ENCODE data around the gene APOL6. TPM values are rescaled to one million over a fixed set of nuclear protein-coding genes. Genes with fewer than 3 reads are reported as not detected.

Gene APOL6
- total and polyA plus RNA-seq, 10 of the 15 experiments (the other 5 are each of a cell fraction or from before 2014, with no cell fraction given): 4.3 to 22.9 (median 9.3) TPM

DNA sequence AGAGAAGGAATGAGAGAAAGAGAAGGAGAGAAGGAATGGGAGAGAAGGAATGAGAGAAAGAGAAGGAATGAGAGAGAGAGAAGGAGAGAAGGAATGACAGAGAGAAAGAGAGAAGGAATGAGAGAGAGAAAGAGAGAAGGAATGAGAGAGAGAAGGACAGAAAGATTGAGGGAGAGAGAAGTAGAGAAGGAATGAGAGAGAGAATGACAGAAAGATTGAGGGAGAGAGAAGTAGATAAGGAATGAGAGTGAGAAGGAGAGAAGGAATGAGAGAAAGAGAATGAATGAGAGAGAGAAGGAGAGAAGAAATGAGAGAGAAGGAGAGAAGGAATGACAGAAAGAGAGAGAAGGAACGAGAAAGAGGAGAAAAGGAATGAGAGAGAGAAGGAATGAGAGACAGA lies 35.3 kb downstream of the APOL6 start:
- in situ Hi-C loops (cut with MboI) (no loop called here), intact Hi-C loops (cut with micrococcal nuclease; ENCODE audit: unreplicated experiment) (no loop called here)
- H3K27ac ChIP-seq (ENCODE audit: control insufficient read depth, insufficient read depth): no peak overlapping the region
- peaks cover 2% of the 10 kb centered on the region; the same call in 1 of the 3 replicates for H3K9me3 ChIP-seq (replicated peaks; ENCODE audit: control insufficient read depth, insufficient read depth, low read length)
- no peaks in the 10 kb centered on the region for H3K4me1 ChIP-seq (ENCODE audit: control insufficient read depth, insufficient read depth, low read length)
- no peak overlapping the region for H3K4me3 ChIP-seq
- CTCF ChIA-PET: interaction anchor here (0.6 kb wide), 1 partner anchor 868 kb away, joined by 3 read pairs; no protein-coding TSS in a partner anchor
- POLR2A ChIA-PET: no interaction called here
- no peak overlapping the region for H2AFZ ChIP-seq (ENCODE audit: control insufficient read depth, low read depth, low read length)
- H3K36me3 ChIP-seq (ENCODE audit: control insufficient read depth in 2 of 2, insufficient read depth in 2 of 2, low read length in 1 of 2): no peaks in the 10 kb centered on the region
- no peaks in the 10 kb centered on the region for H3K79me2 ChIP-seq (ENCODE audit: control insufficient read depth, insufficient read depth, low read length)
- ATAC-seq: no peak
- H3K9ac ChIP-seq (ENCODE audit: control insufficient read depth, insufficient read depth, low read length): no peak overlapping the region
- no peak overlapping the region for H3K4me2 ChIP-seq (ENCODE audit: control insufficient read depth, insufficient read depth)
- WGBS (ENCODE audit: insufficient coverage, insufficient replicate concordance, low lambda C conversion rate, missing lambda C conversion rate): 14% methylated on average over 1 of the region's 1 CpG
- TF ChIP-seq CBX3 (IDR thresholded peaks at IDR 0.05; ENCODE audit: borderline replicate concordance, low read depth) (no peak), RFX5 (IDR thresholded peaks at IDR 0.05; ENCODE audit: low read depth, low read length) (no peak), CEBPB (IDR thresholded peaks at IDR 0.05; ENCODE audit: borderline replicate concordance in 1 of 2, low read depth in 2 of 2, low read length in 2 of 2) (no peak), NR2F1 (conservative IDR thresholded peaks at IDR 0.05) (no peak), TARDBP (IDR thresholded peaks at IDR 0.05; ENCODE audit: borderline replicate concordance) (no peak), SMAD1 (IDR thresholded peaks at IDR 0.05; ENCODE audit: low read depth, partially characterized antibody) (no peak), TCF3 (IDR thresholded peaks at IDR 0.05; ENCODE audit: borderline replicate concordance, insufficient read depth, low read depth, low read length) (no peak), RELA (IDR thresholded peaks at IDR 0.05; ENCODE audit: borderline replicate concordance, partially characterized antibody) (no peak), STAT3 (IDR thresholded peaks at IDR 0.05; ENCODE audit: low read depth, low read length) (no peak), WRNIP1 (IDR thresholded peaks at IDR 0.05; ENCODE audit: borderline replicate concordance, low read depth, low read length) (no peak), SREBF2 (IDR thresholded peaks at IDR 0.05; ENCODE audit: low read length) (no peak), MYB (IDR thresholded peaks at IDR 0.05; ENCODE audit: borderline replicate concordance, low read depth, low read length) (no peak), KAT2A (conservative IDR thresholded peaks at IDR 0.05; ENCODE audit: control insufficient read depth, low read depth, low read length) (no peak)
- TF ChIP-seq, protein P1, sequence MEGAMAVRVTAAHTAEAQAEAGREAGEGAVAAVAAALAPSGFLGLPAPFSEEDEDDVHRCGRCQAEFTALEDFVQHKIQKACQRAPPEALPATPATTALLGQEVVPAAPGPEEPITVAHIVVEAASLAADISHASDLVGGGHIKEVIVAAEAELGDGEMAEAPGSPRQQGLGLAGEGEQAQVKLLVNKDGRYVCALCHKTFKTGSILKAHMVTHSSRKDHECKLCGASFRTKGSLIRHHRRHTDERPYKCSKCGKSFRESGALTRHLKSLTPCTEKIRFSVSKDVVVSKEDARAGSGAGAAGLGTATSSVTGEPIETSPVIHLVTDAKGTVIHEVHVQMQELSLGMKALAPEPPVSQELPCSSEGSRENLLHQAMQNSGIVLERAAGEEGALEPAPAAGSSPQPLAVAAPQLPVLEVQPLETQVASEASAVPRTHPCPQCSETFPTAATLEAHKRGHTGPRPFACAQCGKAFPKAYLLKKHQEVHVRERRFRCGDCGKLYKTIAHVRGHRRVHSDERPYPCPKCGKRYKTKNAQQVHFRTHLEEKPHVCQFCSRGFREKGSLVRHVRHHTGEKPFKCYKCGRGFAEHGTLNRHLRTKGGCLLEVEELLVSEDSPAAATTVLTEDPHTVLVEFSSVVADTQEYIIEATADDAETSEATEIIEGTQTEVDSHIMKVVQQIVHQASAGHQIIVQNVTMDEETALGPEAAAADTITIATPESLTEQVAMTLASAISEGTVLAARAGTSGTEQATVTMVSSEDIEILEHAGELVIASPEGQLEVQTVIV (IDR thresholded peaks at IDR 0.05; ENCODE audit: borderline replicate concordance, partially characterized antibody): no peak
- TF ChIP-seq, protein P2, sequence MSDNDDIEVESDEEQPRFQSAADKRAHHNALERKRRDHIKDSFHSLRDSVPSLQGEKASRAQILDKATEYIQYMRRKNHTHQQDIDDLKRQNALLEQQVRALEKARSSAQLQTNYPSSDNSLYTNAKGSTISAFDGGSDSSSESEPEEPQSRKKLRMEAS (IDR thresholded peaks at IDR 0.05; ENCODE audit: low read depth, low read length): no peak
- TF ChIP-seq, protein P3, sequence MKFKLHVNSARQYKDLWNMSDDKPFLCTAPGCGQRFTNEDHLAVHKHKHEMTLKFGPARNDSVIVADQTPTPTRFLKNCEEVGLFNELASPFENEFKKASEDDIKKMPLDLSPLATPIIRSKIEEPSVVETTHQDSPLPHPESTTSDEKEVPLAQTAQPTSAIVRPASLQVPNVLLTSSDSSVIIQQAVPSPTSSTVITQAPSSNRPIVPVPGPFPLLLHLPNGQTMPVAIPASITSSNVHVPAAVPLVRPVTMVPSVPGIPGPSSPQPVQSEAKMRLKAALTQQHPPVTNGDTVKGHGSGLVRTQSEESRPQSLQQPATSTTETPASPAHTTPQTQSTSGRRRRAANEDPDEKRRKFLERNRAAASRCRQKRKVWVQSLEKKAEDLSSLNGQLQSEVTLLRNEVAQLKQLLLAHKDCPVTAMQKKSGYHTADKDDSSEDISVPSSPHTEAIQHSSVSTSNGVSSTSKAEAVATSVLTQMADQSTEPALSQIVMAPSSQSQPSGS (IDR thresholded peaks at IDR 0.05; ENCODE audit: low read length): no peak
- TF ChIP-seq, protein P4, sequence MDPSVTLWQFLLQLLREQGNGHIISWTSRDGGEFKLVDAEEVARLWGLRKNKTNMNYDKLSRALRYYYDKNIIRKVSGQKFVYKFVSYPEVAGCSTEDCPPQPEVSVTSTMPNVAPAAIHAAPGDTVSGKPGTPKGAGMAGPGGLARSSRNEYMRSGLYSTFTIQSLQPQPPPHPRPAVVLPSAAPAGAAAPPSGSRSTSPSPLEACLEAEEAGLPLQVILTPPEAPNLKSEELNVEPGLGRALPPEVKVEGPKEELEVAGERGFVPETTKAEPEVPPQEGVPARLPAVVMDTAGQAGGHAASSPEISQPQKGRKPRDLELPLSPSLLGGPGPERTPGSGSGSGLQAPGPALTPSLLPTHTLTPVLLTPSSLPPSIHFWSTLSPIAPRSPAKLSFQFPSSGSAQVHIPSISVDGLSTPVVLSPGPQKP (IDR thresholded peaks at IDR 0.05; ENCODE audit: low read depth, low read length): no peak
- FAIRE-seq: no peak
- no peak for DNase-seq (ENCODE audit: low read depth, low spot score)
- SMC1A ChIA-PET (ENCODE audit: uncharacterized antibody, unreplicated experiment): no interaction called here
- H4K20me1 ChIP-seq (ENCODE audit: control insufficient read depth, insufficient read depth): no peaks in the 10 kb centered on the region
- RAD21 ChIA-PET (ENCODE audit: unreplicated experiment): no interaction called here
- BruUV-seq (replicated peaks): no TSS peak
- no peaks in the 10 kb centered on the region for H3K27me3 ChIP-seq (replicated peaks in 1 of 2; ENCODE audit: control insufficient read depth in 2 of 2, insufficient read depth in 2 of 2, low read length in 1 of 2)
